Lower lobe of right lung (tissue), 2 donors: ENCODE measurements around the gene IFNL4. TPM values are rescaled to one million over a fixed set of nuclear protein-coding genes. Genes with fewer than 3 reads are reported as not detected.
"Not testable (repeated sequence)": the region's sequence is repeated elsewhere in the genome, so short reads cannot be mapped to it uniquely, and the experiment has no call there.

Experiments
- ATAC-seq, 2 donors: fragments of 200-7000 bp; cut with Tn5 transposase; one replicate each; pipeline ENCODE4 v1.9.1; 2020 to 2022; ENCODE audit warnings: mild to moderate bottlenecking in 2 of 2, moderate library complexity in 2 of 2
- DNase-seq: peaks from one replicate; pipeline ENCODE4 v3.0.0-alpha.2; 2020
- H3K27ac ChIP-seq: fragments of 200-600 bp; one replicate; pipeline ENCODE4 v1.8.0; 2022
- H3K27me3 ChIP-seq: fragments of 200-600 bp; one replicate; pipeline ENCODE4 v1.8.0; 2022; ENCODE audit warnings: low read depth
- H3K36me3 ChIP-seq: fragments of 200-600 bp; one replicate; pipeline ENCODE4 v1.8.0; 2022; ENCODE audit warnings: mild to moderate bottlenecking
- H3K4me1 ChIP-seq: fragments of 200-600 bp; one replicate; pipeline ENCODE4 v1.8.0; 2022
- H3K4me3 ChIP-seq: fragments of 200-600 bp; one replicate; pipeline ENCODE4 v1.8.0; 2022; ENCODE audit warnings: mild to moderate bottlenecking
- H3K9me3 ChIP-seq: fragments of 200-600 bp; one replicate; pipeline ENCODE4 v1.8.0; 2022
- CTCF ChIP-seq: fragments of 200-600 bp; IDR thresholded peaks from one replicate; pipeline ENCODE4 v1.8.0; 2022; ENCODE audit warnings: antibody characterized with exemption, mild to moderate bottlenecking
- intact Hi-C: fragments of 100-400 bp; cut with DNase I; formaldehyde crosslinking; loops from one replicate; pipeline ENCODE4 v1.11.0; 2022
- total RNA-seq: library from RNA; stranded (reverse); fragmentation: NEBNext Ultra II Directional; extraction: Animal tissue kit (Norgen Biotek cat#: 25700); gene quantifications from one replicate; pipeline ENCODE4 v1.2.1, GENCODE V29; 2021
- donor health status: DM: no; HTN: yes; CAD: no; lungs with severe emphysema.

Gene IFNL4
- total RNA-seq, 1 donor from 2014 or later, result not detected

GRCh38 chr19:39223703-39224279 is 24.9 kb downstream of the IFNL4 start:
- Histone ChIP-seq H3K27me3 (peaks cover 9% of the 10 kb centered on the region), H3K36me3 (no peaks in the 10 kb centered on the region), H3K27ac (no peak overlapping the region), H3K4me3 (no peak overlapping the region), H3K9me3 (no peaks in the 10 kb centered on the region), H3K4me1 (no peaks in the 10 kb centered on the region)
- TF ChIP-seq CTCF, result no peak
- DNase-seq, result no peak
- intact Hi-C loops, result no loop called here
- no peak for ATAC-seq

GRCh38 chr19:39219108-39219507 is 29.5 kb downstream of the IFNL4 start:
- peaks cover 15% of the 10 kb centered on the region for H3K27me3 ChIP-seq

DNA sequence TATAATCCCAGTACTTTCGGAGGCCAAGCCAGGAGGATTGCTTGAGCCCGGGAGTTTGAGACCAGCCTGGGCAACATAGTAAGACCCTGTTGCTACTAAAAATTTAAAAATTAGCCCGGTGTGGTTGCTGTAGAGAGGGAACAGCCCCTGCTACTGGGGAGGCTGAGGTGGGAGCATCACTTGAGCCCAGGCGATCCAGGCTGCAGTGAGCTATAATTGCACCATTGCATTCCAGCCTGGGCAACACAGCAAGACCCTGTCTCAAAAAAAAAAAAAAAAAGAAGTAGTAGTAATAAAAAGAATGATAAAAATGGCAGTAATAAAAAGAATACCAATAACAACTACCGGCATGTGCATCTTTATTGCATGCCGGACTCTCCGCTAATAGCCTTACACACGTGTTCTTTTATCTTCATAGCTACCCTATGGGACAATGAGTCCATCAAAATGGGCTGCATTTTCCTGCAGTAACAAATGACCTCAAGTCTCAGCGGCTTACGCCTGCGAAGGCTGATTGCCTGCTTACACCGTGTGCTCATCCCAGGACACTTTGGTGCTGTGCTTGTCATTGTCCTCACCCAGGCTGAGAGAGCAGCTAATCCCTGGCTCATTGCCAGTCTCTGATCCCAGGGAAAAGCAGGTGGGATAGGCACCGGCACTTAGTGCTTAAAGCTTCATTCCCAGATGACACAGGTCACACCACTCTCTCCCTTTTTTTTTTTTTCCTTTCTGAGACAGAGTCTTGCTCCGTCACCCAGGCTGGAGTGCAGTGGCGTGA is 30.2 kb downstream of the IFNL4 start:
- H3K4me1 ChIP-seq, result no peaks in the 10 kb centered on the region
- ATAC-seq, result no peak
- peak overlapping the region; percentile 24 for H3K27ac ChIP-seq
- no peak for TF ChIP-seq CTCF
- no peak overlapping the region for H3K4me3 ChIP-seq
- peaks cover 8% of the 10 kb centered on the region for H3K27me3 ChIP-seq
- no peaks in the 10 kb centered on the region for H3K36me3 ChIP-seq
- DNase-seq, result no peak
- intact Hi-C loops, result no loop called here
- H3K9me3 ChIP-seq, result no peaks in the 10 kb centered on the region

More at GRCh38 chr19:39219108-39219507, 29.5 kb downstream of the IFNL4 start:
- H3K4me3 ChIP-seq, intact Hi-C loops, DNase-seq, H3K9me3 ChIP-seq, H3K36me3 ChIP-seq, H3K4me1 ChIP-seq, ATAC-seq, H3K27ac ChIP-seq: not testable (repeated sequence)

DNA sequence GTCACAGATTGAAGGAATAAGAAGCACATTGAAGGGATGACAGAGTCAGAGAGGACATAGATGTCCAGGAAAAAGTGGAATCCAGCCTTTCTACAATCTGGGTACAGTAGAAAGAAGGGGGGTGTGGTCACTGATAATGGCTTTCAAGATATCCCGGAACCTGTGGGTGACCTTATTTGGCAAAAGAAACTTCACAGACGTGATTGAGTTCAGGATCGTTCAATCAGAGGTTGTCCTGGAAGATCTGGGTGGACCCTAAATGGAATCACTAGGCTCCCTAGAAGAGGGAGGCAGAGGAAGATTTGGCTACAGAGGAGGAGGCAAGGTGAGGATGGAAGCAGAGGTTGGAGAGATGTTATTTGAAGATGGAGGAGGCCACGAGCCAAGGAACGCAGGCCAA is 31.6 kb downstream of the IFNL4 start:
- Histone ChIP-seq H3K27me3 (peaks cover 8% of the 10 kb centered on the region), H3K9me3 (no peaks in the 10 kb centered on the region), H3K36me3 (no peaks in the 10 kb centered on the region), H3K4me3 (no peak overlapping the region), H3K4me1 (no peaks in the 10 kb centered on the region), H3K27ac (no peak overlapping the region)
- ATAC-seq, result no peak
- intact Hi-C loops, result no loop called here
- TF ChIP-seq CTCF, result no peak
- no peak for DNase-seq

DNA sequence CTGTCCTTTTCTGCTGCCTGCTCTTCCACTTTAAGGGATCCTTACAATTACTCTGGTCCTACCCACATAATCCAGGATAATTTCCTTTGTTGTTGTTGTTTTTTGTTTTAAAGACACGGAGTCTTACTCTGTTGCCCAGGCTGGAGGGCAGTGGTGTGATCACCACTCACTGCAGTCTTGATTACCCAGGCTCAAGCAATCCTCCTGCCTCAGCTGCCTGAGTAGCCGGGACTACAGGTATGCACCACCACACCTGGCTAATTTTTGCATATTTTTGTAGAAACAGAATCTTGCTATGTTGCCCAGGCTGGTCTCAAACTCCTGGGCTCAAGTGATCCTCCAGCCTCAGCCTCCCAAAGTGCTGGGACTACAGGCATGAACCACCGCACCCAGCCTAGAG is 33.3 kb downstream of the IFNL4 start:
- ATAC-seq, H3K36me3 ChIP-seq, DNase-seq, intact Hi-C loops, H3K27ac ChIP-seq, H3K4me1 ChIP-seq, H3K4me3 ChIP-seq, H3K27me3 ChIP-seq, H3K9me3 ChIP-seq: not testable (repeated sequence)

GRCh38 chr19:39212375-39212742 is 36.3 kb downstream of the IFNL4 start:
- intact Hi-C loops, result no loop called here
- no peaks in the 10 kb centered on the region for H3K36me3 ChIP-seq
- H3K27ac ChIP-seq, result no peak overlapping the region
- no peaks in the 10 kb centered on the region for H3K9me3 ChIP-seq
- no peak overlapping the region for H3K4me3 ChIP-seq
- DNase-seq (peak; percentile 60), ATAC-seq (peak; percentile 73 to 82)
- peaks cover 8% of the 10 kb centered on the region for H3K27me3 ChIP-seq
- TF ChIP-seq CTCF, result peak; percentile 49
- H3K4me1 ChIP-seq, result no peaks in the 10 kb centered on the region
